ENCODE results near the gene C17orf113. TPM values are rescaled to one million over a fixed set of nuclear protein-coding genes. Genes with fewer than 3 reads are reported as not detected.

The C17orf113 gene
- total and polyA plus RNA-seq, 2 of the 13 experiments (the other 11 are each of a cell fraction or from before 2014, with no cell fraction given) = 0.87 to 1.1 TPM

- TF ChIP-seq, protein P1, sequence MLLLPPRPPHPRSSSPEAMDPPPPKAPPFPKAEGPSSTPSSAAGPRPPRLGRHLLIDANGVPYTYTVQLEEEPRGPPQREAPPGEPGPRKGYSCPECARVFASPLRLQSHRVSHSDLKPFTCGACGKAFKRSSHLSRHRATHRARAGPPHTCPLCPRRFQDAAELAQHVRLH (CRISPR knock-in tag; IDR thresholded peaks at IDR 0.05; ENCODE audit: borderline replicate concordance, low read depth) = no peak
- TF ChIP-seq YEATS4 (CRISPR knock-in tag; IDR thresholded peaks at IDR 0.05; ENCODE audit: borderline replicate concordance) = no peak
- TF ChIP-seq ZMAT3 (CRISPR knock-in tag; conservative IDR thresholded peaks at IDR 0.05) = no peak
- peak; percentile 9 for TF ChIP-seq TEAD3 (CRISPR knock-in tag; optimal IDR thresholded peaks at IDR 0.05; ENCODE audit: borderline replicate concordance)
- no peak for TF ChIP-seq ELF1 (CRISPR knock-in tag; IDR thresholded peaks at IDR 0.05)
- TF ChIP-seq, protein P2, sequence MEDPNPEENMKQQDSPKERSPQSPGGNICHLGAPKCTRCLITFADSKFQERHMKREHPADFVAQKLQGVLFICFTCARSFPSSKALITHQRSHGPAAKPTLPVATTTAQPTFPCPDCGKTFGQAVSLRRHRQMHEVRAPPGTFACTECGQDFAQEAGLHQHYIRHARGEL (CRISPR knock-in tag; IDR thresholded peaks at IDR 0.05) = no peak
- TF ChIP-seq SP2 (CRISPR knock-in tag; IDR thresholded peaks at IDR 0.05) = no peak
- peak; percentile 36 for TF ChIP-seq SAP130 (CRISPR knock-in tag; IDR thresholded peaks at IDR 0.05; ENCODE audit: low read depth)
- TF ChIP-seq MATR3 (CRISPR knock-in tag; IDR thresholded peaks at IDR 0.05) = no peak
- TF ChIP-seq PRPF4 (IDR thresholded peaks at IDR 0.05; ENCODE audit: low read depth, low read length, poor library complexity, severe bottlenecking) = no peak
- no peak for TF ChIP-seq ZBTB20 (CRISPR knock-in tag; IDR thresholded peaks at IDR 0.05; ENCODE audit: borderline replicate concordance, low read depth)
- TF ChIP-seq RFX5 (IDR thresholded peaks at IDR 0.05; ENCODE audit: low read depth, low read length) = no peak
- TF ChIP-seq ATF5 (CRISPR knock-in tag; IDR thresholded peaks at IDR 0.05; ENCODE audit: low read depth) = no peak
- TF ChIP-seq SNAPC2 (CRISPR knock-in tag; IDR thresholded peaks at IDR 0.05) = no peak
- no peak for TF ChIP-seq ZNF318 (CRISPR knock-in tag; IDR thresholded peaks at IDR 0.05)
- no peak for TF ChIP-seq SIX4 (CRISPR knock-in tag; IDR thresholded peaks at IDR 0.05)
- TF ChIP-seq MXD1 (CRISPR knock-in tag; IDR thresholded peaks at IDR 0.05) = no peak
- TF ChIP-seq TCF12 (IDR thresholded peaks at IDR 0.05) = no peak
- TF ChIP-seq TCF12 (CRISPR knock-in tag; IDR thresholded peaks at IDR 0.05) = no peak
- no peak for TF ChIP-seq IRF2 (CRISPR knock-in tag; IDR thresholded peaks at IDR 0.05)
- TF ChIP-seq ZKSCAN8 (CRISPR knock-in tag; IDR thresholded peaks at IDR 0.05; ENCODE audit: borderline replicate concordance) = no peak
Observed at GRCh38 chr17:42018339-42018738, 32.1 kb downstream of the C17orf113 start (continued).

Measured in HepG2 (cell line).